Measurements from ENCODE around the gene AOPEP.

- TF ChIP-seq FOXP4 (CRISPR knock-in tag; IDR thresholded peaks at IDR 0.05) (no peak), CTCF (CRISPR knock-in tag; IDR thresholded peaks at IDR 0.05) (no peak), SRF (IDR thresholded peaks at IDR 0.05; ENCODE audit: low read depth, low read length) (no peak), FOXJ3 (CRISPR knock-in tag; IDR thresholded peaks at IDR 0.05; ENCODE audit: borderline replicate concordance) (no peak), DR1 (CRISPR knock-in tag; IDR thresholded peaks at IDR 0.05) (no peak), RXRB (CRISPR knock-in tag; IDR thresholded peaks at IDR 0.05; ENCODE audit: borderline replicate concordance) (no peak), CERS6 (CRISPR knock-in tag; IDR thresholded peaks at IDR 0.05) (no peak), ZNF691 (CRISPR knock-in tag; IDR thresholded peaks at IDR 0.05; ENCODE audit: borderline replicate concordance, low read depth) (no peak), NFIC (IDR thresholded peaks at IDR 0.05; ENCODE audit: low read length) (no peak), KDM1A (CRISPR knock-in tag; IDR thresholded peaks at IDR 0.05) (no peak), MAX (IDR thresholded peaks at IDR 0.05) (no peak), HDAC2 (CRISPR knock-in tag; IDR thresholded peaks at IDR 0.05) (no peak), ZNF776 (CRISPR knock-in tag; IDR thresholded peaks at IDR 0.05) (no peak), ETV5 (CRISPR knock-in tag; IDR thresholded peaks at IDR 0.05; ENCODE audit: borderline replicate concordance) (no peak)
Observed at GRCh38 chr9:94677929-94678328, 48.6 kb upstream of the AOPEP start.
